Measurements from ENCODE around the gene ABCC4. TPM values are rescaled to one million over a fixed set of nuclear protein-coding genes. Genes with fewer than 3 reads are reported as not detected.
"Not testable (repeated sequence)": the region's sequence is repeated elsewhere in the genome, so short reads cannot be mapped to it uniquely, and the experiment has no call there.

Gene ABCC4
- total and polyA plus RNA-seq, 10 donors = 1.4 to 21.0 (median 13.3) TPM

GRCh38 chr13:95180513-95181245, 120.6 kb downstream of the ABCC4 start:
- whole genome bisulfite sequencing, 5 donors = 54 to 68% (median 56%) methylated on average over 5 of the region's 5 CpGs
- no peaks in the 10 kb centered on the region for H3K27me3 ChIP-seq (replicated peaks in 1 of 7)
- H3K4me1 ChIP-seq = peaks cover 0 to 23% (median 2%) of the 10 kb centered on the region in 6 donors
- no peak overlapping the region for H3K4me3 ChIP-seq
- no peaks in the 10 kb centered on the region for H3K9me3 ChIP-seq
- peaks cover 0 to 30% (median 4%) of the 10 kb centered on the region in 6 donors for H3K36me3 ChIP-seq
- no peak for TF ChIP-seq POLR2AphosphoS5 (IDR thresholded peaks at IDR 0.05)
- TF ChIP-seq POLR2A (IDR thresholded peaks at IDR 0.05) = no peak
- TF ChIP-seq CTCF (IDR thresholded peaks at IDR 0.05 in 8 of 11, conservative IDR thresholded peaks at IDR 0.05 in 3 of 11) = no peak
- no peak overlapping the region for H3K27ac ChIP-seq
- intact Hi-C loops (cut with DNase I; ENCODE audit: low total_unique reads) = no loop called here
- no peak for DNase-seq

GRCh38 chr13:95176611-95177259, 124.5 kb downstream of the ABCC4 start:
- DNase-seq = no peak
- WGBS, 5 donors = 68 to 83% (median 80%) methylated on average over 5 of the region's 5 CpGs
- no peaks in the 10 kb centered on the region for H3K4me1 ChIP-seq
- TF ChIP-seq POLR2AphosphoS5 (IDR thresholded peaks at IDR 0.05) (no peak), POLR2A (IDR thresholded peaks at IDR 0.05) (no peak), CTCF (IDR thresholded peaks at IDR 0.05 in 8 of 11, conservative IDR thresholded peaks at IDR 0.05 in 3 of 11) (no peak)
- H3K9me3 ChIP-seq = no peaks in the 10 kb centered on the region
- H3K27me3 ChIP-seq (replicated peaks in 1 of 7) = no peaks in the 10 kb centered on the region
- intact Hi-C loops (cut with DNase I; ENCODE audit: low total_unique reads) = no loop called here
- H3K27ac ChIP-seq = no peak overlapping the region
- H3K4me3 ChIP-seq = no peak overlapping the region
- H3K36me3 ChIP-seq = peaks cover 0 to 62% (median 4%) of the 10 kb centered on the region in 6 donors

- WGBS, 5 donors = 87 to 93% (median 91%) methylated on average over 14 of the region's 14 CpGs
- DNase-seq = no peak
- TF ChIP-seq POLR2AphosphoS5 (IDR thresholded peaks at IDR 0.05) (no peak), CTCF (IDR thresholded peaks at IDR 0.05 in 8 of 11, conservative IDR thresholded peaks at IDR 0.05 in 3 of 11) (no peak), POLR2A (IDR thresholded peaks at IDR 0.05) (no peak)
- H3K4me3 ChIP-seq = no peak overlapping the region
- no peak overlapping the region for H3K27ac ChIP-seq
- no peaks in the 10 kb centered on the region for H3K4me1 ChIP-seq
- H3K9me3 ChIP-seq = no peaks in the 10 kb centered on the region
- H3K27me3 ChIP-seq (replicated peaks in 1 of 7) = no peaks in the 10 kb centered on the region
- peaks cover 0 to 79% (median 5%) of the 10 kb centered on the region in 6 donors for H3K36me3 ChIP-seq
- intact Hi-C loops (cut with DNase I; ENCODE audit: low total_unique reads) = no loop called here
Observed at GRCh38 chr13:95174517-95174916, 126.7 kb downstream of the ABCC4 start.

- DNase-seq = no peak
- Histone ChIP-seq H3K27me3 (replicated peaks in 1 of 7) (no peaks in the 10 kb centered on the region), H3K36me3 (peaks cover 0 to 79% (median 10%) of the 10 kb centered on the region in 6 donors), H3K4me3 (no peak overlapping the region), H3K9me3 (no peaks in the 10 kb centered on the region), H3K27ac (no peak overlapping the region), H3K4me1 (no peaks in the 10 kb centered on the region)
- intact Hi-C loops (cut with DNase I; ENCODE audit: low total_unique reads) = no loop called here
- TF ChIP-seq POLR2AphosphoS5 (IDR thresholded peaks at IDR 0.05) (no peak), POLR2A (IDR thresholded peaks at IDR 0.05) (no peak), CTCF (IDR thresholded peaks at IDR 0.05 in 8 of 11, conservative IDR thresholded peaks at IDR 0.05 in 3 of 11) (no peak)
- WGBS, 5 donors = 93 to 98% (median 96%) methylated on average over 6 of the region's 6 CpGs
Observed at GRCh38 chr13:95168191-95168590, 133.1 kb downstream of the ABCC4 start.

- WGBS, 5 donors = 84 to 97% (median 95%) methylated on average over 5 of the region's 5 CpGs
- not testable (repeated sequence) for H3K27ac ChIP-seq
- H3K36me3 ChIP-seq = peaks cover 0 to 84% (median 10%) of the 10 kb centered on the region in 6 donors
Observed at GRCh38 chr13:95167003-95167402, 134.2 kb downstream of the ABCC4 start.

More at GRCh38 chr13:95167003-95167402, 134.2 kb downstream of the ABCC4 start:
- H3K4me1 ChIP-seq; DNase-seq; H3K27me3 ChIP-seq (replicated peaks in 1 of 7); H3K9me3 ChIP-seq; intact Hi-C loops (cut with DNase I; ENCODE audit: low total_unique reads); H3K4me3 ChIP-seq: not testable (repeated sequence)

Data from spleen (tissue), 11 donors.